ENCODE results near the gene ATP8A2.

- TF ChIP-seq RAD21 (IDR thresholded peaks at IDR 0.05; ENCODE audit: low read length) = no peak
- TF ChIP-seq RFX5 (IDR thresholded peaks at IDR 0.05; ENCODE audit: low read depth, low read length) = no peak
- no peak for TF ChIP-seq MXI1 (IDR thresholded peaks at IDR 0.05; ENCODE audit: borderline replicate concordance, low read depth, low read length)
- no peak for TF ChIP-seq BHLHE40 (IDR thresholded peaks at IDR 0.05; ENCODE audit: low read depth, low read length)
- no peak for TF ChIP-seq POLR2A (IDR thresholded peaks at IDR 0.05; ENCODE audit: low read depth, low read length)
- no peak for TF ChIP-seq CTCF (conservative IDR thresholded peaks at IDR 0.05; ENCODE audit: low read depth, low read length)
- TF ChIP-seq ELK1 (IDR thresholded peaks at IDR 0.05; ENCODE audit: borderline replicate concordance, low read depth, low read length) = no peak
These were observed 329.5 kb downstream of the ATP8A2 start for GRCh38 chr13:25701304-25701703.
